Stimulated activated naive CD8-positive, alpha-beta T cell treated with anti-CD3 and anti-CD28 coated beads, Interleukin-15, Interleukin-2, amounts not matched to agents 100 ng/mL and 50 ng/mL, for 24 hours (primary cell): ENCODE results near the gene AGAP1.
A peak's percentile ranks its signal among the peaks of the same experiment; 100 is the strongest.

Experiments used
- H3K27ac Mint-ChIP-seq: one replicate; pipeline ENCODE4 v1.8.0; 2021; ENCODE audit warnings: mild to moderate bottlenecking, mixed read lengths
- H3K27me3 Mint-ChIP-seq: one replicate; pipeline ENCODE4 v1.8.0; 2021; ENCODE audit warnings: mixed read lengths
- H3K36me3 Mint-ChIP-seq: one replicate; pipeline ENCODE4 v1.8.0; 2021; ENCODE audit warnings: low read depth, mixed read lengths
- H3K4me1 Mint-ChIP-seq: one replicate; pipeline ENCODE4 v1.8.0; 2021; ENCODE audit warnings: low read depth, mixed read lengths
- H3K4me3 Mint-ChIP-seq: one replicate; pipeline ENCODE4 v1.8.0; 2021; ENCODE audit warnings: mild to moderate bottlenecking, mixed read lengths
- H3K9me3 Mint-ChIP-seq: one replicate; pipeline ENCODE4 v1.8.0; 2021; ENCODE audit warnings: mixed read lengths

AGAP1 gene

DNA sequence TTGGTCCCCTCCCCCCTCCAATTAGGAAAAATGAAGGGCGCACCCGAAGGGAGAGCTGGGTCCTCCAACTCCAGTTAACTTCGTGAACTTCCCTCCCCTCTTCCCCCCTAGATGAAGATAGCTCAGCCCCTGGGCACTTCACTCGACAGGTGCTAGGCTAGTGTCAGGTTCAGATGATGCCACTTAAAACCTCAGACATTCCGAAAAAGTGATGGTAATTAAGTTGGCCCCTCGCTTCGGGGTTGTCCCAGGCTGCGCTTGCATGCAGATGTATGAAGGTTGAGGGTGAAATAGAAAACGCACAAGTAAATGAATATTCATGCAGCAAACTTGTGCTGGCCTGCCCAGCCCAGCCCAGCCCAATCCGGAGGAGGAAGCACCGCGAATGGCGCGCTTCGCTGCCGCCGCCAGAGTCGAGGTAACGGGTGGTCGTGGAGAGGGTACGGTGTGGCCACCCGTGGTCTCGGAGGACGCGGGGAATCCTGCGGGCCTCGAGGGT lies 677.4 kb downstream of the AGAP1 start:
- Mint-ChIP-seq H3K27ac (no peak overlapping the region), H3K4me1 (peaks cover 18% of the 10 kb centered on the region), H3K36me3 (peaks cover 3% of the 10 kb centered on the region), H3K27me3 (peaks cover 72% of the 10 kb centered on the region), H3K9me3 (no peaks in the 10 kb centered on the region), H3K4me3 (no peak overlapping the region)

DNA sequence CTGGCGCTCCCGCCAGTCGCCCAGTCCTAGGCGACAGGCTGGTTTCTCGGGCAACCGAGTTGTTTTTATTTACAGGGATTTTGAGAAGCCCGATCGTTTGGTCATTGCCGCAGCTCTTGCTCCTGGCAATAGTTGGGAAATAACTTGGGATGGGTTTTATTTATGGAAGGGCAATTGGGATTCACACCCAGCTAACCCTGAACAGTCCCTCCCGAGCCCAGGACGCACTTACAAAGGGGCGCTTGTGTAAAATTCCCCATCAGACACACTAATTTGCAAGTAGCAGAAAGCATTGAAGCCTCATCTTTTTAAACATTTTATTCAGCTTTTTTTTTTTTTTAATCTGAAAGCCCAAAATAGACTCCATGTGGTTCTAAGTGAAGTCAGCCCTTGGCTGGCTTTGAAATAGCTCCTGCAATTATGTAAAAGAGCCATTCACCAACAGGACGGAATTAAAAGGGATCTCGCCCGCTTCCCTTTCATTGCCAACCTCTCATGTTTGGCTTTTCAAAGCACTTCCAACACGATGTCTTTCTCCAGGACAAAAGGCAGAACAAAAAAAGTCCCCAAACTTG lies 677.9 kb downstream of the AGAP1 start:
- peaks cover 3% of the 10 kb centered on the region for H3K36me3 Mint-ChIP-seq
- H3K9me3 Mint-ChIP-seq, result no peaks in the 10 kb centered on the region
- H3K4me3 Mint-ChIP-seq, result no peak overlapping the region
- H3K27me3 Mint-ChIP-seq, result peaks cover 71% of the 10 kb centered on the region
- peak overlapping the region; percentile 45 for H3K27ac Mint-ChIP-seq
- H3K4me1 Mint-ChIP-seq, result peaks cover 12% of the 10 kb centered on the region

DNA sequence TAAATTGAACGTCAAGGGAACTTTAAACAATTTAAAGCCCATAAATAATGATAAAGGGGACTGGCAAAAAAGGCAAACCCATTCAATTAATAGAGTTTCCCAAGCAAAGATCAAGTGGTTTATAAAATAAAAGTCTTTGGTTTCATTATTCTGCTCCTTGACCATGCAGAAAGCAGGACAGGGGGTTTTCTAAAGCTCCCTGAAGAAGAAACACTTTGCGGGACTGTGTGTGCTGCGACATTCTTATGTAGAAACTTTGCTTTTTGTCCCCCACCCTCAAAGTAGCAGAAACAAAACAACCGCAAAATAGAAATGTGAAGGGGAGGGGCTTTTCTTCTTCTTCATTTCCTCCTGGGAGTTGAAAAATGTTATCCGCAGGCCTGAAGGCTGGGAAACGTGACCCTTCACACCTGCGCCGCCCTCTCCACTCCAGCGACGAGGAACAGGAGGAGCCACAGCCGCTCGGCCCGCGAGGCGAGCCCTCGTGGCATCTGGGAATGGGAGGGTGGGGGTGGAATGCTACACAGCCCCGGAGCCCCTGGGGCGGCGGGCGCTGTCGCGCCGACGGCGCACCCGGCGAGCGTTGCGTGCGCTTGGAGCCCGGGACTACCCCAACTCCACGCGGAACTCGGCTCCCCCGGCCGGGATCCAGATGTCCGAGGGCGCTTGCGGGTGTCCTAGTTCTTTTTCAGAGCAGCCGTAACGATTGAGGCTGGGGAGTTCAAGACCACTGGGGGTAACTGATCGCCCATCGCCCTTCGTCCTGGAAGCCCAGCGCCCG lies 678.6 kb downstream of the AGAP1 start:
- no peak overlapping the region for H3K4me3 Mint-ChIP-seq
- peaks cover 73% of the 10 kb centered on the region for H3K27me3 Mint-ChIP-seq
- H3K36me3 Mint-ChIP-seq, result peaks cover 3% of the 10 kb centered on the region
- no peaks in the 10 kb centered on the region for H3K9me3 Mint-ChIP-seq
- peaks cover 10% of the 10 kb centered on the region for H3K4me1 Mint-ChIP-seq
- H3K27ac Mint-ChIP-seq, result peak overlapping the region; percentile 45

DNA sequence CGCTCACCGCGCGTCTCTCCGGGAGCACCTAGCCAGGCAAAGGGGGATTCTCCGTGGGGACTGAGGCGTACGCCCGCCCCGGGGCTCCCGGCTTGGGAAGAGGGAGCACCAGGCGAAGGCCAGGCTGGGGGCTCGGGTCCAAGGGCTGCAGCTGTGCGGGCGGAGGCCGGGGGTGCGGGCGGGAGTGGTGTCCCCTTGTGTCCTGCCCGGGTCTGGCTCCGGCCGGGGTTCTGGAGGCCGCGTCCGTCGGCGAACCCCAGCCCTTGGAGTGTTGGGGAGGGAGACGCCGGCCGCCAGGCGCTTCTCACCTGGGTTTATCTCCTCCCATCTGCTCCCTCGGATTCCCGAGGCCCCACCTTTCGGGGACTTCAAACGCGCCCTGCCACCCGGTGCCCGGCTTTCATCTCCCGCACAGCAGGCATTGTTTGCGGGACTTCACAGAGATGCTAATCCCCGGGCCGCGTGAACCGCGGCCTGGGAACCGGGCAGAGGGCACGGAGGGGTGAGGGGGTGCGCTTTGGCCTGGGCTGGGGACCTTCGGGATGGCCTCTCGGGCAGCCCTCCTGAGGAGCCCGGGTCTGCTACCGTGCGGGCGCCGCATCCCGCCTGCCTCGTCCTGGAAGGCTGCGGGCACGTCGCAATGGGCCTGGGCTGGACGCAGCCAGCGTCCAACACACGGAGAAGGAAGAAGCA lies 679.3 kb downstream of the AGAP1 start:
- H3K9me3 Mint-ChIP-seq, result no peaks in the 10 kb centered on the region
- H3K4me3 Mint-ChIP-seq, result no peak overlapping the region
- peaks cover 3% of the 10 kb centered on the region for H3K36me3 Mint-ChIP-seq
- peaks cover 11% of the 10 kb centered on the region for H3K4me1 Mint-ChIP-seq
- H3K27ac Mint-ChIP-seq, result no peak overlapping the region
- peaks cover 80% of the 10 kb centered on the region for H3K27me3 Mint-ChIP-seq

DNA sequence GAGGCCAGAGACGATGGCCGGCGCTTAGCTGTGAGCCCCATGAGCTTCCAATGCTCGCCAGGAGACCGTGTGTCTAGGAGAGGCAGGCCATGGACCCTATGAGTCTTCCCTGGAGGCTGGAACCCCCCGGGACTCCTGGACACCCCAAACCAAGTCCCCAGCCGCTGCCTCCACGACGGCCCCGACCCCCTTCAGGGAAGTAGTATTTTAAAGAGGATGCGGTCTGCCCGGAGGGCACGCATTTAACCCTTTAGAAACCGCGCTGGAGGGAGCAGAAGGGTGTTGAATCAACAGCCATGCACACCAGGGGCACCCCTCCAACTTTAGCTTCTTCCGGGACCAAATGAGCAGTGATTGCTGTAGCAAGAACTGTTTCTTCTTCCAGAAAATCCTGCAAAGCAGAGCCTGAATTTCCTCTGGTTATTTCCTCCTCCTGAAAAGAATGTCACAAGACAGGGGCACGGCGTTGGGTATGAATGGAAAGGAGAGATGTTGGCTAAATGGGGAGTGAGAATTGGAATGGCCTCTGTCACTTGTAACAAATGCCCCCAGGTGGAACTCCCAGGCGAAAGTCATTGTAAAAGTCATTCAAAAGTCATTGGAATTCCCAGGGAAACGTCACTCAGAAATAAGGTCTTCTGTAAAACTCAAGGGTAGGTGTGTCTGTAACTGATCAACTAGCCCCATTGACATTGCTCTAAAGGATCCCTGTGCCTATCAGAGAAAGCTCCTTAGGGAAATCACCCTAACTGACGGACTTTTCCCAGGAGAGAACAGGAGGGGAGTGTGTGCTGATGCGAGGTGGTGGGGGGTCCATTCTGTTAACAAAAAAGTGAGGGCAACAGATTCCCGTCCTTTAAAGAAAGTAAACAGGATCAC lies 680.1 kb downstream of the AGAP1 start:
- H3K4me1 Mint-ChIP-seq, result peaks cover 15% of the 10 kb centered on the region
- H3K27me3 Mint-ChIP-seq, result peaks cover 84% of the 10 kb centered on the region
- H3K27ac Mint-ChIP-seq, result no peak overlapping the region
- peaks cover 3% of the 10 kb centered on the region for H3K36me3 Mint-ChIP-seq
- no peak overlapping the region for H3K4me3 Mint-ChIP-seq
- H3K9me3 Mint-ChIP-seq, result no peaks in the 10 kb centered on the region

DNA sequence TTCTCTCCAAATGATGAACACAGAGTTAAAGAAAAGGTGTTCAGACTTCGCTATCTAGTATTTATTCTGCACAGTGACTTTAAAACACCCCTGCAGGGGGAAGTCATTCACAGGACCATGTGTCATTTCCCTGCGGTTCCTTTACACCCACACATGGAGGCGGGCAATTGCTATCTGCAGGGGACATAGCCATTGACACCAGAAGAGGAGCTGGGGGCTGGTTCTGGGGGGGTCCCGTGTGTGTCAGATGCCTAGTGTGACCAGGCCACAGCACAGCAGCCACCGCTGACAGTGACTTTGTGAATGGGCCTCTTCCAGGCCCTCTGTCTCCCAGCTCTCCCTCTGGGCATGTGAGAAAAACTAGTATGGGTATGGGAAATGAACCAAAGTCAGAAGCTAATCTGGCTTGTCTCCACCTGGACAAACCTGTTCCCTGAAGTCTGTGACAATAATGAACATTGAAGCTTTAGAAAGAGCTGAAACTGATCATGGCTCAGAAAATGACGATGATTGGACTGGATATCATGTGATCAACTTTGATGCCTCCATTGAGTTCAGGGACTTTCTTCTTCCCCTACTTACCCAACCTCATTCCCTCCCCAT lies 681.8 kb downstream of the AGAP1 start:
- Mint-ChIP-seq H3K36me3 (peaks cover 3% of the 10 kb centered on the region), H3K4me1 (peaks cover 17% of the 10 kb centered on the region), H3K27me3 (peaks cover 78% of the 10 kb centered on the region), H3K4me3 (no peak overlapping the region), H3K9me3 (no peaks in the 10 kb centered on the region), H3K27ac (no peak overlapping the region)

DNA sequence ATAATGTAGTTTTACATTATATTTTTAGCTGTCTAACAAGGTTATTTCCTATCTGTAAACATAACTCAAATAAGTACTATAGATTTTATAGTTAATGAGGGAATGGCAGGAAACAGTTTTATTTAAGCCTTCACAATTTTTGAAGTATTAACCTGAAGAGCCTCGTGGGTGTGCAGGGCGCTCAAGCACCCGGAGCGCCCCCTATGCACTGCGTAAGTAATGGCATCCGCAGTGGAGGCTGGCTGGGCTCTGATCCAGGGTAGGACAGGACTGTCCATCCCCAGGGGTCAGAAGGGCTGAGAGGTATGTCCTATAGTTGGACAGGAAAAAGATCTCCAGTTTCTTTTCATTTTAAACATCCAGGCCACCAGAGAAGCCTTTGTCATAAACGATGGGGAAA lies 682.6 kb downstream of the AGAP1 start:
- no peak overlapping the region for H3K27ac Mint-ChIP-seq
- peaks cover 78% of the 10 kb centered on the region for H3K27me3 Mint-ChIP-seq
- no peaks in the 10 kb centered on the region for H3K9me3 Mint-ChIP-seq
- H3K36me3 Mint-ChIP-seq, result peaks cover 3% of the 10 kb centered on the region
- H3K4me1 Mint-ChIP-seq, result peaks cover 17% of the 10 kb centered on the region
- no peak overlapping the region for H3K4me3 Mint-ChIP-seq

DNA sequence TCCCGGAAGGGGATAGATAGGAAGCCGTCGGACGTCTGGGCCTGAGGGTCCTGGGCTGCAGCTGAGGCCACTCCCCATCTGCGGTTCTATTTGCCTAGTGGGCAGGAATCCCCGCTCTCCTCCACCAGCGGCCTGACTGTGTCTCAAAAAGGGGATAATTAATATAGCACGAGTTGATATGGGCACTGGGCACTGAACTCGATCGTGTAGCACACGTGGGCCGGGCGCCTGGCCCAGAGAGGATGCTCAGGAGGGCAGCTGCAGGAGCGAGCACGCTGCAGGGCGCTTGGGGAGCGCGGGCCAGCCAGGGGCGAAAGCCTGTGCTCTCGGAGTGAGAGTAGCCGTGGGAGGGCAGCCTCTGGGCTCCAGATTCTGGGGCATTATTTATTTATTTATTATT lies 683.1 kb downstream of the AGAP1 start:
- no peak overlapping the region for H3K27ac Mint-ChIP-seq
- H3K27me3 Mint-ChIP-seq, result peaks cover 78% of the 10 kb centered on the region
- peaks cover 2% of the 10 kb centered on the region for H3K36me3 Mint-ChIP-seq
- H3K9me3 Mint-ChIP-seq, result no peaks in the 10 kb centered on the region
- H3K4me1 Mint-ChIP-seq, result peaks cover 16% of the 10 kb centered on the region
- no peak overlapping the region for H3K4me3 Mint-ChIP-seq

DNA sequence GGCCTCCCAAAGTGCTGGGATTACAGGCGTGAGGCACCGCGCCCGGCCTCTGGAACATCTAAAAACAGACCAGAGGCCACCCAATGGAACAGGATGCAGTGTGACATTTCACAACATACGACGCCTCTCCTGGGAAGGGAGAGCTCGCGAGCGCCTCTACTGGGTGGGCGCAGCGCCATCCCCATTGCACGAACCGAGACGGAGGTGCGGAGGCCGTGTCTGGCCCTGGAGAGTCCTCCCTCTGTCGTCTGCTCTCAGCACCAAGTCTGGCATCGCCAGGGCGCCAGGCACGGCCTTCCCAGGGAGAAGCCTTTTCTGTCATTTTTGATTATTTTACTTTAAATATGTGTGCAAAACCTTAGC lies 683.7 kb downstream of the AGAP1 start:
- Mint-ChIP-seq H3K27ac (no peak overlapping the region), H3K9me3 (no peaks in the 10 kb centered on the region), H3K36me3 (no peaks in the 10 kb centered on the region), H3K27me3 (peaks cover 74% of the 10 kb centered on the region), H3K4me3 (no peak overlapping the region), H3K4me1 (peaks cover 14% of the 10 kb centered on the region)

DNA sequence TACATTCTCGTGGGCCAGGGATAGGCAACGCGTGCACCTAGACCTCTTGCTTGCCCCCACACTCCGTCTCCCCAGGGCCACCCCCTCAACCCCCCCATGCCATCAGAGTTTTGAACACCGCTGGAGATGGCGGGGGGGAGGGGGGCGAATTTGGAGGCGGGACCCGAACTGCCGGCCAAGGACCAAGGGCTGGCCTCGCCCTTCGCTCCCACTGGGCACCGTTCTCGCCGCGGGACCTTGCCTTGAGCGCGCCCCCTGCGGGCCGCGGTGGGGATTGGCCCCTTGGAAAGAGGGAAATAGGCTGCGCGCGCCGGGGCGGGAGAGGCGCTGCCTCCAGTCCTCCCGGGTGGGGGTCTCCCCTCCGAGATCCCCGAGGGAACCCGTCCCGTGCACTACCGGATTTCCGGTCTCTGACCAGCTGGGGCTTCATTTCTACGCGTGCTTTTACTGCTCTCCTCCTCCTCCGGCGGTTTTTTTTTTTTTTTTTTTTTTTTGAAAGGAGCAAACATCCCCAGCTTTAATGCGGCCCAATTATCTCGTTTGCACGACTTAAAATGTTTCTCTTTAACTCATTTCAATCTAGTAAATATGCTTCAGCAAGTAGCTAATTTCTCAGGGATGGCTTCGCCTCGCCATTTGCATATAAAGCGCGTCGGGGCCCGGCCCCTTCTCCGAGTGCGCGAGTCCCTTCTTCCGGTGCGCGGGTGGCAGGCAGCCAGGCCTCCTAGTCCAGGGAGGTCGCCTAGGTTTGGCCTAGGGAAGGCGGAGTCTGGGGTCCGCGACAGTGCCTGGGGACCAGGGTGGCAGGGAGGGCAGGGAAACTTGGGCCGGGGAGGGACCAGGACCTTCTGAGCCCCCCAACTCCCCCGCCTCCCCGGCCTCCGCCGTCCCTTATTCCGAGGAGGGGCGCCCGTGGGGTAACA lies 684.4 kb downstream of the AGAP1 start:
- Mint-ChIP-seq H3K27me3 (peaks cover 81% of the 10 kb centered on the region), H3K4me3 (peak overlapping the region; percentile 35), H3K27ac (no peak overlapping the region), H3K9me3 (no peaks in the 10 kb centered on the region), H3K36me3 (no peaks in the 10 kb centered on the region), H3K4me1 (peaks cover 14% of the 10 kb centered on the region)

DNA sequence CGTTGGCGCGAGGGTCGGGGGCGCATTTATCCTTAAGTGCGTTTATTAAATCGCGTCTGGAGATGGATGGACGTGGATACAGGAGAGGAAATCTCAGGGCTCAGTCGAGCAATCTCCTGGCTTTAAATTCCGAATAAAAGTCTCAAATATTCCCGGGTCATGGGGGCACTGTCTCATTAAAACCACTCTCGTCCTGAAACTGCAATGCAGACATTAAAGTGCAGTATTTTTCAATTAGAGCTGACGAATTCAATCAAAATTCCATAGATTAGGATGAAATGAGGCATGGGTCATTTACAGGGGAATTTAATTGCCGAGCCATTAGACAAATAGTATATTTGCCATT lies 685.0 kb downstream of the AGAP1 start:
- no peak overlapping the region for H3K27ac Mint-ChIP-seq
- H3K9me3 Mint-ChIP-seq, result no peaks in the 10 kb centered on the region
- H3K27me3 Mint-ChIP-seq, result peaks cover 81% of the 10 kb centered on the region
- no peaks in the 10 kb centered on the region for H3K36me3 Mint-ChIP-seq
- H3K4me3 Mint-ChIP-seq, result no peak overlapping the region
- H3K4me1 Mint-ChIP-seq, result peaks cover 14% of the 10 kb centered on the region

DNA sequence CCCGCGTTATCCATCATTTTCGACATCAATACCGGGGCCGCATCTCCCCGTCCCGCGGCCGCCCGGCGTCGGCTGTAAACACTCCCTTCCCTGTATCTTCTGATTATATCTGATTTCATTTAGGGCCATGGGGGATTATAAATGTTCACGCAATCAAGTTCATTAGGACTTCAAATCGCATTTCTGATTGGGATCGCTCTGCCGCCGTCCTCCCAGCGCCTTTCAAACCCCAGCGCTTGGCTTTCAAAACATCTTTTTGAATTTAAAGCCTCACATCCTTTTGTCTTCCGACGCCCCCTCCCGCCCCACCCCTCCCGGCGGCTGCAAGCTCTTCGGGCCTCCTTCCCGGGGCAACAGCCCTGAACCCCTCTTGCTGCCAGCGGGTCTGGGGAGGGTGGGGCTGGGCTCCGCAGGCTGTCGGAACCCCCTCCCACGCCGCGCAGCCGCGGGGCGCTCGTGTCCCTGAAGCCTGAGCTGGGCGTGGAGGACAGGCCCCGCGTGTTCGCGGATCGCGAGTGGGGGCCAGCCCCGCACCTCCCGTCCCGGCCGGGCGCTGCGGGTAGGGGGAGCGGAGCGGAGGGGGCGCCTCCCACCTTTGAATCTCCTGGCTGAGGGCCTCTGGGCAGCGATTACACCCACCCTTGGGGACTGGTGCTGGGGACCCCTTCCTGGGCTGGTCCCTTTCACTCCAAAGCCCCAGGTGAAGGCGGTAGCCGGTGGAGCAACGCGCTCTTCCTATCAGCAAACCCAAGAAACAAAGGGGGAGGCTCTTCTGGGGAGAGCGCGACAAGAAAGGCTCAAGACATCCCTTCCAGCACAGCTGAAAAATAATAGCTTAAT lies 685.6 kb downstream of the AGAP1 start:
- Mint-ChIP-seq H3K4me1 (peaks cover 14% of the 10 kb centered on the region), H3K27me3 (peaks cover 77% of the 10 kb centered on the region), H3K27ac (no peak overlapping the region), H3K9me3 (no peaks in the 10 kb centered on the region), H3K36me3 (no peaks in the 10 kb centered on the region), H3K4me3 (no peak overlapping the region)
